ENCODE measurements around the gene ABL2.
A peak's percentile ranks its signal among the peaks of the same experiment; 100 is the strongest.

GRCh38 chr1:179105393-179105792, 124.1 kb downstream of the ABL2 start:
- TF ChIP-seq NFE2L1 (CRISPR knock-in tag; IDR thresholded peaks at IDR 0.05) (no peak), ZNF512 (CRISPR knock-in tag; IDR thresholded peaks at IDR 0.05; ENCODE audit: borderline replicate concordance) (no peak), JUN (CRISPR knock-in tag; IDR thresholded peaks at IDR 0.05) (no peak), SP1 (CRISPR knock-in tag; conservative IDR thresholded peaks at IDR 0.05) (no peak), CBFB (CRISPR knock-in tag; IDR thresholded peaks at IDR 0.05; ENCODE audit: low read depth) (no peak), CTCF (IDR thresholded peaks at IDR 0.05) (peak; percentile 34; the same call in 1 of the 2 replicates)

Measured in WTC11 (cell line).